Gastrocnemius medialis (tissue), 4 donors: ENCODE results near the gene CDKAL1.

Experiments used
- CTCF ChIP-seq, 5 experiments: fragments of 450-650 bp in 3 of 5; fragments of 200-600 bp in 2 of 5; sonication (generic) in 2 of 5; IDR thresholded peaks in 4 of 5; conservative IDR thresholded peaks in 1 of 5; 1 replicate in 4 of 5; 2 replicates in 1 of 5; pipeline ENCODE4 v1.5.1; 2016 to 2019; ENCODE audit warnings: antibody characterized with exemption in 5 of 5, mild to moderate bottlenecking in 3 of 5, moderate library complexity in 3 of 5
- POLR2A ChIP-seq, 2 donors: fragments of 450-650 bp; IDR thresholded peaks; one replicate each; pipeline ENCODE4 v1.6.1; 2017; ENCODE audit warnings: antibody characterized with exemption in 2 of 2, mild to moderate bottlenecking in 2 of 2, moderate library complexity in 2 of 2

DNA sequence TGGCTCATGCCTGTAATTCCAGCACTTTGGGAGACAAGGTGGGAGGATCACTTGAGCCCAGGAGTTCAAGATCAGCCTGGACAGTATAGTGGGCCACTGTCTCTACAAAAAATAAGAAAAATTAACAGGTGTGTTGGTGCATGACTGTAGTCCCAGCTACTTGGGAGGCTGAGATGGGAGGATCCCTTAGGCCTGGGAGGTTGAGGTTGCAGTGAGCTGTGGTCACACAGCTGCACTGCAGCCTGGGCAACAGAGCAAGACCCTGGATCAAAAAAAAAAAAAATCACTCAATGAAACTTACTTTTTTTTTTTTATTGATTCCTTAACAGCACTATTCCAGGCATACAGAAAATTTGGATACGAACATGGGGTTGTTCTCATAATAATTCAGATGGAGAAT is 14.0 kb downstream of the CDKAL1 start:
- TF ChIP-seq CTCF (IDR thresholded peaks at IDR 0.05 in 4 of 5, conservative IDR thresholded peaks at IDR 0.05 in 1 of 5) (no peak), POLR2A (IDR thresholded peaks at IDR 0.05) (no peak)
